HCT116 (cell line): ENCODE measurements around the gene GATA3.

Source experiments
- CTCF ChIP-seq, 3 experiments: fragments of 200-600 bp in 1 of 3; sonication (generic) in 1 of 3; IDR thresholded peaks in 2 of 3; conservative IDR thresholded peaks in 1 of 3; 2 replicates each; pipeline ENCODE4 v1.5.1; 2012 to 2017; ENCODE audit warnings: low read depth in 2 of 3, low read length in 2 of 3, antibody characterized with exemption in 1 of 3, borderline replicate concordance in 1 of 3, control low read depth in 1 of 3, mild to moderate bottlenecking in 1 of 3, mixed read lengths in 1 of 3, mixed run types in 1 of 3, moderate library complexity in 1 of 3; ENCODE audit not compliant: insufficient read depth in 1 of 3
- EZH2 ChIP-seq: fragments of 200-600 bp; sonication (generic); IDR thresholded peaks from 2 replicates; pipeline ENCODE4 v1.6.1; 2017; ENCODE audit warnings: antibody characterized with exemption, mixed run types
- EZH2phosphoT487 ChIP-seq: fragments of 200-600 bp; IDR thresholded peaks from 2 replicates; pipeline ENCODE4 v1.6.1; 2018; ENCODE audit warnings: antibody characterized with exemption, borderline replicate concordance
- JUND ChIP-seq: IDR thresholded peaks from 2 replicates; pipeline ENCODE4 v1.6.1; 2012
- POLR2A ChIP-seq: IDR thresholded peaks from 2 replicates; pipeline ENCODE4 v1.7.0; 2011; ENCODE audit warnings: borderline replicate concordance; ENCODE audit not compliant: insufficient read depth, insufficient read length; ENCODE audit errors: extremely low read depth
- POLR2AphosphoS5 ChIP-seq: IDR thresholded peaks from 2 replicates; pipeline ENCODE4 v1.6.1; 2011; ENCODE audit warnings: mild to moderate bottlenecking, low read depth, low read length, moderate library complexity
- RAD21 ChIP-seq: IDR thresholded peaks from 2 replicates; pipeline ENCODE4 v1.6.1; 2012; ENCODE audit warnings: low read depth, mild to moderate bottlenecking
- REST ChIP-seq: IDR thresholded peaks from 2 replicates; pipeline ENCODE4 v1.6.1; 2012; ENCODE audit warnings: low read depth
- SIN3A ChIP-seq: IDR thresholded peaks from 2 replicates; pipeline ENCODE4 v1.6.1; 2012; ENCODE audit warnings: low read depth
- SP1 ChIP-seq: IDR thresholded peaks from 2 replicates; pipeline ENCODE4 v1.6.1; 2012; ENCODE audit warnings: low read depth

- no peak for TF ChIP-seq SIN3A
- TF ChIP-seq CTCF (IDR thresholded peaks at IDR 0.05 in 2 of 3, conservative IDR thresholded peaks at IDR 0.05 in 1 of 3; ENCODE audit: borderline replicate concordance in 1 of 3, insufficient read depth in 1 of 3, low read depth in 2 of 3, low read length in 2 of 3), result no peak
- TF ChIP-seq REST, result no peak
- no peak for TF ChIP-seq EZH2phosphoT487
- no peak for TF ChIP-seq POLR2AphosphoS5
- no peak for TF ChIP-seq POLR2A
- no peak for TF ChIP-seq RAD21
- TF ChIP-seq EZH2, result no peak
- TF ChIP-seq JUND, result no peak
- TF ChIP-seq SP1, result no peak
Measured at GRCh38 chr10:8013619-8014018, 40.9 kb upstream of the GATA3 start.
